ENCODE measurements around the gene DENND4C.

The DENND4C gene

DNA sequence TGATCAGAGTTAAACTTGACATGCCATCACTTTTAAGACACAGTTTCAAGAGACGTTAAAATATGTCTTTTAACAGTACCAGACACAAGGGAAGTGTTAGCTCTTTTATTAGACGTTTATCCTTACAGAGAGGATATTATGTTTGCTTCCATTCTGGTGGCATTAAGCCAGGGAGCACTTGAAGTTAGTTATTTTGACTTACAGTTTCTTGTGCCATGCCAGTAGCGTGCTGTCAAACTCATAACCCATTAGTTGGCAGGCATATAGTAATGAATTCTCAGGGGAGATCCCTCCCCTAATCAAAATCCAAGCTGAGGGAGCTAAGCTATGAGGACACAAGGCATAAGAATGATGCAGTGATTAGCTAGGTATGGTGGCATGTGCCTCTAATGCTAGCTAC, 83.1 kb downstream of the DENND4C start:
- H3K4me1 Mint-ChIP-seq = no peaks in the 10 kb centered on the region
- CTCF ChIA-PET = no interaction called here
- DNase-seq = no peak
- no peak overlapping the region for H3K4me3 Mint-ChIP-seq
- H3K27ac Mint-ChIP-seq = no peak overlapping the region
- H3K27me3 Mint-ChIP-seq = no peaks in the 10 kb centered on the region
- peaks cover 13% of the 10 kb centered on the region for H3K36me3 Mint-ChIP-seq
- no peaks in the 10 kb centered on the region for H3K9me3 Mint-ChIP-seq

DNA sequence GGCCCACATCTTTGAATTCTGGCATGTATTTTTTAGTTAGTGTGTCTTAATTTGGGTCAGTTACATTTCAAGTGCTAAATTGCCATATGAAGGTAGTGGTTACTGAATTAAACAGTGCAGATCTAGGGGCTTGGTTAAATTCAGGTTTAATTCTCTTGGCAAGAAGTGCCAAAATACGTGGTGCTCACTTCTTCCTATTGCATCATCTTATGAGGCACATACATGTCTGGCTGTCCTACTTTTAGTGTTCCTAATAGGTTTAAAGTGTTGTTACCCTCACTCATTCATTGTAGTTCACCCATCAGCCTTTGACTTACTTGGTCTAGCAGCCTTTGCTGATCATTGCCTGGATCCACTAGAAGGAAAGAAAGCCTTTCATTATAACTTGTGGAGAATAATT, 90.0 kb downstream of the DENND4C start:
- Mint-ChIP-seq H3K4me3 (no peak overlapping the region), H3K27me3 (no peaks in the 10 kb centered on the region), H3K36me3 (peaks cover 31% of the 10 kb centered on the region), H3K9me3 (no peaks in the 10 kb centered on the region), H3K27ac (no peak overlapping the region), H3K4me1 (no peaks in the 10 kb centered on the region)
- CTCF ChIA-PET = no interaction called here
- DNase-seq = no peak

DNA sequence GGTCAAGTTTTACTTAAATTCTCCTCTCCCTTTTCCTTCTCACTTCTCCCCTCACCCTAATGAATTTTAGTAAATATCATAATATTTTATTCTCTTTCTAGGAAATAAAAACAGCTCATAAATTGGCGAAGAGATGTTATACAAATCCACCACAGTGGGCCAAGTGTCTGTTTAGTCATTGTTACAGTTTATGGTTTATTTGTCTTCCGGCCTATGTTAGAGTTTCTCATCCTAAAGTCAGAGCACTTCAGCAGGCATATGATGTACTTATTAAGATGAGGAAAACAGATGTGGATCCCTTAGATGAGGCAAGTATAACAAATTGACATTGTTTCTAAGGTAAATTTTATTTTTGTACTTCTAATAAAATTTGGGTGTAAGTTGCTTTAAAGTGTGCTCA, 101.4 kb downstream of the DENND4C start:
- CTCF ChIA-PET = no interaction called here
- H3K4me3 Mint-ChIP-seq = no peak overlapping the region
- no peaks in the 10 kb centered on the region for H3K4me1 Mint-ChIP-seq
- H3K27me3 Mint-ChIP-seq = no peaks in the 10 kb centered on the region
- H3K9me3 Mint-ChIP-seq = no peaks in the 10 kb centered on the region
- no peak for DNase-seq
- peaks cover 25% of the 10 kb centered on the region for H3K36me3 Mint-ChIP-seq
- H3K27ac Mint-ChIP-seq = no peak overlapping the region

DNA sequence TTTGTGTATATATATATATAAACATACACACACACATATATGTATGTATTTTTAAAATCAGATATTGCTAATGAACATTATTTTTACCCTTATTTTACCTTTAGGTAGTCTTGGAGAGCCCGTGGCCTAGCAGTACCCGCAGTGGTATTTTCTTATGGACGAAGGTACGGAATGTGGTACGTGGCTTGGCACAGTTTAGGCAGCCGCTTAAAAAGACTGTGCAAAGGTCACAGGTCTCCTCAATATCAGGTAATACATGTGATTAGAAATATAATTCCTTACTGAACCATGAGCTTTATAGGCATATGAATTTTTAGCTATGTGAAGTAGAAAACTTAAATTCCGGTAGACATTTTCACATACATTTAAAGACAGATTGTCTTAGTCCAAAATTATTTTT, 105.7 kb downstream of the DENND4C start:
- no peaks in the 10 kb centered on the region for H3K9me3 Mint-ChIP-seq
- H3K4me1 Mint-ChIP-seq = no peaks in the 10 kb centered on the region
- H3K27ac Mint-ChIP-seq = no peak overlapping the region

DNA sequence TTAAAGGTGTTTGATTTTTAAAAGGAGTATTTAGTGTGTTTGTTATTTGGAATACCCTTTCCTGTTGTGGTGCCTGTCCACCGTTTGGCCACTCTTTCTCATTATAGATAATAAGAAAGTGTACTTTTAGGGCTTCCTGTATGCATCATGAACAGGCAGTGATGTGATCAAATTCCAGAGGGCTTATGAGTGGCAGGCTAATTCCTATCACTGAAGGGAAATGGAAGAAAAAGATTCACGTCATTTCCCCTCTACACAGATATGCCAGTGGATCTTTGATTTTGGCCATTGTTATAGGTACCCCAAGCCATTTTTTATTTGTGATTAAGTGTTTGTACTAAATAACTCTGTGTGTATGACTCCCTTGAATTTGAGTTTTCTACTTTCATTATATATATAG, 112.5 kb downstream of the DENND4C start:
- no peak overlapping the region for H3K27ac Mint-ChIP-seq
- H3K36me3 Mint-ChIP-seq = peaks cover 38% of the 10 kb centered on the region
- no peaks in the 10 kb centered on the region for H3K27me3 Mint-ChIP-seq
- no peaks in the 10 kb centered on the region for H3K9me3 Mint-ChIP-seq
- DNase-seq = no peak
- no peaks in the 10 kb centered on the region for H3K4me1 Mint-ChIP-seq
- no peak overlapping the region for H3K4me3 Mint-ChIP-seq
- CTCF ChIA-PET = no interaction called here

More for the DNA sequence above, 105.7 kb downstream of the DENND4C start:
- no peaks in the 10 kb centered on the region for H3K27me3 Mint-ChIP-seq
- no peak overlapping the region for H3K4me3 Mint-ChIP-seq
- no peak for DNase-seq
- peaks cover 34% of the 10 kb centered on the region for H3K36me3 Mint-ChIP-seq
- CTCF ChIA-PET = interaction anchor here (1.1 kb wide), 1 partner anchor 129 kb away, joined by 3 read pairs; no protein-coding TSS in a partner anchor

DNA sequence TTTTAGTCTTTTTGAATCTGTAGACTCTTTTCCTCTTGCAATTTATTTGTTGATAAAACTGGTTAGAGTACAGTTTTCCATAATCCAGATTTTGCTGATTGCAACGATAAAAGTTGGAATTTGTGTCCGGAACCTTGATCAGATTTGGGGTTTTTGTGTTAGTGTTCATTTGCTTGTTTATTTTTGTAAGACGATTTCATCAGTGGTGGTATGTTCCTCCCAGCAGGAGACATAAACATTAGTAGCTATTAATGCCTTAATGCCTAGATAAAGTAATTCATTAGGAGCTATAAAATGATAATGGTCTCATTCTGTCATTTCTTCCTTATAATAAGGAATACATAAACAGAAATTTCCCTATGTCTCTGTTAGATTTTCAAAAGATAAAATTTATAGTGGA, 128.2 kb downstream of the DENND4C start:
- no peak overlapping the region for H3K4me3 Mint-ChIP-seq
- CTCF ChIA-PET = interaction anchor here (1.0 kb wide), 2 partner anchors 106 to 310 kb away, joined by 3 read pairs; partner anchors contain the start of gene RRAGA
- no peak for DNase-seq
- no peaks in the 10 kb centered on the region for H3K4me1 Mint-ChIP-seq
- no peaks in the 10 kb centered on the region for H3K9me3 Mint-ChIP-seq
- no peaks in the 10 kb centered on the region for H3K27me3 Mint-ChIP-seq
- H3K27ac Mint-ChIP-seq = no peak overlapping the region
- peaks cover 28% of the 10 kb centered on the region for H3K36me3 Mint-ChIP-seq

DNA sequence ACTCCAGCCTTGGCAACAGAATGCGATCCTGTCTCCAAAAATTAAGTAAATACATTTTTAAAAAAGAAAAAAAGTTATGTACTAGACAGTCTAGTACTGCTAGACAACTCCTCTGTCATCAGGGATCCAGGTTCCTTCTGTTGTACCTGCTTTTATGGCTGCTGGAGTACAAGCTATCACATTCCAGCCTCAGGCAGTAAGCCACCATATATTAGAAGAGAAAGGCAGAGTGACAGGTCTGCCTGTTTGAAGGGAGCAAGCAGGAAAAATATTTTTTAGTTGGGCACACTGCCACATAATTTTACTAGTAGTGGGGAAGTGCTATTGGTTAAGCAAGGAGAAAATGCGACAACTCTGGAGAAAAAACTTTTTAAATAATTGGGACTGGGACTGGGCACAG, 138.6 kb downstream of the DENND4C start:
- CTCF ChIA-PET = no interaction called here
- Mint-ChIP-seq H3K36me3 (peaks cover 30% of the 10 kb centered on the region), H3K27ac (peak overlapping the region; percentile 42), H3K9me3 (no peaks in the 10 kb centered on the region), H3K27me3 (no peaks in the 10 kb centered on the region), H3K4me1 (no peaks in the 10 kb centered on the region), H3K4me3 (no peak overlapping the region)
- no peak for DNase-seq

DNA sequence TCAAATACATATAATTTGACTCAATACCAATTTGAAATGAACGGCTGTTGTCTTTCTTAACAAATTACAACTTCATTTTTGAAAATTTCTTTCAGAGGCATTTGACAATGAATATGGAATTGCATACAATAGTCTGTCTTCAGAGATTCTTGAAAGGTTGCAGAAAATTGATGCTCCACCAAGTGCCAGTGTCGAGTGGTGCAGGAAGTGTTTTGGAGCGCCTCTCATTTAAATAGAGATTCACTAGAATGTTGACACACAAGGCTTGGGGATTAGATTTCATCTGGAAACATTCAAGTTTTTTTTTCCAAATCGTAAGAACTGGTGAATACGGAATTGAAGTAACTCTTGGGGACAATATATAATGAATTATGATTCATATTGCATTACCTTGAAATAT, 141.4 kb downstream of the DENND4C start:
- CTCF ChIA-PET = interaction anchor here (1.4 to 1.9 kb wide), 3 partner anchors 85 to 198 kb away, joined by 4 to 8 read pairs (median 6); no protein-coding TSS in a partner anchor
- Mint-ChIP-seq H3K27ac (no peak overlapping the region), H3K4me1 (peaks cover 14% of the 10 kb centered on the region), H3K27me3 (no peaks in the 10 kb centered on the region), H3K4me3 (no peak overlapping the region), H3K9me3 (no peaks in the 10 kb centered on the region), H3K36me3 (peaks cover 40% of the 10 kb centered on the region)
- no peak for DNase-seq

DNA sequence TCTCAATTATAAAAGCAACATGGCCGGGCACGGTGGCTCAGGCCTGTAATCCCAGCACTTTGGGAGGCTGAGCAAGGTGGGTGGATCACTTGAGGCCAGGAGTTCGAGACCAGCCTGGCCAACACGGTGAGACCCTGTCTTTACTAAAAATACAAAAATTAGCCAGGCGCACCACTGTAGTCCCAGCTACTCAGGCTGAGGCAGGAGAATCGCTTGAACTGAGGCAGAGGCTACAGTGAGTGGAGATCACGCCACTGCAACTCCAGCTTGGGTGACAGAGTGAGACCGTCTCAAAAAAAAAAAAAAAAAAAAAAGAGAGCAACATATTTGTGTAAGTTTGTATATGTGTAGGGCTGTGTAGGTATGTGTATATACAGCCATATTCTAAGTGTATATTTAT, 142.1 kb downstream of the DENND4C start:
- Mint-ChIP-seq H3K4me1 (peaks cover 20% of the 10 kb centered on the region), H3K27ac (no peak overlapping the region), H3K27me3 (no peaks in the 10 kb centered on the region), H3K36me3 (peaks cover 46% of the 10 kb centered on the region), H3K9me3 (no peaks in the 10 kb centered on the region), H3K4me3 (no peak overlapping the region)
- CTCF ChIA-PET = no interaction called here
- no peak for DNase-seq

DNA sequence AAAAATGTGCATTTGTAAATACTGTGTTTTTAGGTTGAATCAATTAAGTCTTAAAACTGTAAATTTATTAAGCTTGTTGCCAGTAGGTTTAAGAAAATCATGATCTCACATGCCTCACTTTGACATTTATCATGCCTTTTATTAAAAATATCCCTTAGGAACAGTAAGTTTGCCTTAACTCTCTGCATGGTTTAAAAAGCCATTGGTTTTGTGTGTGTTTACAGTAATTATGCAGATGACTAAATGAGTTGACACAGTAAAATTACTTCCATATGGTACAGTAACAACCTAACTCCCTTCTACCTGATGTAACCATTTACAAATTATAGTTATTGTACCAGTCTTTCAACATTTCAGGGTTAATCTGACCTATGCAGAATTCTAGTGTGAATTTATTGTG, 143.0 kb downstream of the DENND4C start:
- no peaks in the 10 kb centered on the region for H3K27me3 Mint-ChIP-seq
- no peak for DNase-seq
- H3K27ac Mint-ChIP-seq = no peak overlapping the region
- peaks cover 54% of the 10 kb centered on the region for H3K36me3 Mint-ChIP-seq
- CTCF ChIA-PET = no interaction called here
- H3K9me3 Mint-ChIP-seq = no peaks in the 10 kb centered on the region
- peaks cover 29% of the 10 kb centered on the region for H3K4me1 Mint-ChIP-seq
- no peak overlapping the region for H3K4me3 Mint-ChIP-seq

DNA sequence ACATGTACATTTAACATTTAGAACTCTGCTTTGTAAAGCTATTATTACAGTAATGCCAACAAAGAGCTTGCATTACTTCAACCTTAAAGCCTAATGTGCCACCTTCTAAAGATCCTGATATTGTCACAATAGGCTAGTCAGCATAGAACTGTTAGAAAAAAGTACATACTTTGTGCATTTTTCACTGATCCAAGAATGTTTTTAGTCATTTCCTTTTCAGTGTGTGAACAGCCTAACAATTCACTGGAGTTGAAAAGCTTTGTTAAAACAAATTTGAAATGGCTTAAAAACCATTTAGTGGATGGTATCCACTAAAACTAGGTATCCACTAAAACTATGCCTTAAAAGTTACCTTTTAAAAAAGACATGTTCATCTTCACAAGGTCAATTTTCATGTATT, 145.0 kb downstream of the DENND4C start:
- no peak for DNase-seq
- no peak overlapping the region for H3K27ac Mint-ChIP-seq
- no peaks in the 10 kb centered on the region for H3K27me3 Mint-ChIP-seq
- CTCF ChIA-PET = no interaction called here
- no peak overlapping the region for H3K4me3 Mint-ChIP-seq
- peaks cover 38% of the 10 kb centered on the region for H3K4me1 Mint-ChIP-seq
- no peaks in the 10 kb centered on the region for H3K9me3 Mint-ChIP-seq
- peaks cover 67% of the 10 kb centered on the region for H3K36me3 Mint-ChIP-seq

DNA sequence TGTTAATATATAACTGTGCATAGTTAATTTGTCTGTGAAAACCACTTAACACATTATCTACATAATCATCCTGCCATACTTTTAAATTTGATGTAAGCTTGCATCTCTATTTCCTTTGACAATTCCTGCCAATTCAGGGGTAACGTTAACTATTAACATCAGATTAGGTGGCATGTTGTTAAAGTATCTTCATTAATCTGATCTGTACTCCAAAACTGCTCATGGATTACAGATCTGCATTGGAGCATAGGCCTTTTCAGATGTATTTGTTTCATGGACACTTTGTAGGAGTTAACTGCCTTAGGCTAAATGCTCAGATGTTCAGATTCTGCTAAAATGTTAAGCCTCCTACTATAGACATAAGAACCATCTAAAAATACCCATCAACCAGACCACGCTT, 146.4 kb downstream of the DENND4C start:
- H3K4me1 Mint-ChIP-seq = peaks cover 47% of the 10 kb centered on the region
- peaks cover 69% of the 10 kb centered on the region for H3K36me3 Mint-ChIP-seq
- DNase-seq = no peak
- CTCF ChIA-PET = interaction anchor here (0.7 to 1.3 kb wide), 2 partner anchors 35 to 88 kb away, joined by 3 to 4 read pairs; no protein-coding TSS in a partner anchor
- no peaks in the 10 kb centered on the region for H3K9me3 Mint-ChIP-seq
- H3K4me3 Mint-ChIP-seq = peak overlapping the region; percentile 43
- peak overlapping the region; percentile 30 for H3K27ac Mint-ChIP-seq
- no peaks in the 10 kb centered on the region for H3K27me3 Mint-ChIP-seq

DNA sequence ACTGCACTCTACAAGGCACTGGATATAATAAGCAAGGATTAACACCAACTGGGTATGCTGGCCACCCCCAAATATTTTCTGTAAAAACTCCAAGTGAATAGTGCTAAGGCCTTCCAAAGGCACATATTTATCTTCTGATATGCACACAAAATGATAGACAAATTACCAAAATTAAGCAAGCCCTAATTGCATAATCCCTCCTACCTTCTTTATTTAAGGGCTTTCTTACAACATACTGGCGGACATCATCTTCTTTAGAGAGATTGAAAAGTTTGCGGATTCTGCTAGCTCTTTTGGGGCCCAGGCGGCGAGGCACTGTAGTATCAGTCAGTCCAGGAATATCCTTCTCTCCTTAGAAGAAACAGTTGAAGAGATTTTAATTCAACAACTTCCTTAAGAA, 147.7 kb downstream of the DENND4C start:
- DNase-seq = no peak
- Mint-ChIP-seq H3K4me1 (peaks cover 52% of the 10 kb centered on the region), H3K36me3 (peaks cover 62% of the 10 kb centered on the region), H3K27me3 (no peaks in the 10 kb centered on the region), H3K4me3 (peak overlapping the region; percentile 89), H3K9me3 (no peaks in the 10 kb centered on the region), H3K27ac (no peak overlapping the region)
- CTCF ChIA-PET = interaction anchor here (1.3 kb wide), 1 partner anchor 87 kb away, joined by 4 read pairs; no protein-coding TSS in a partner anchor

DNA sequence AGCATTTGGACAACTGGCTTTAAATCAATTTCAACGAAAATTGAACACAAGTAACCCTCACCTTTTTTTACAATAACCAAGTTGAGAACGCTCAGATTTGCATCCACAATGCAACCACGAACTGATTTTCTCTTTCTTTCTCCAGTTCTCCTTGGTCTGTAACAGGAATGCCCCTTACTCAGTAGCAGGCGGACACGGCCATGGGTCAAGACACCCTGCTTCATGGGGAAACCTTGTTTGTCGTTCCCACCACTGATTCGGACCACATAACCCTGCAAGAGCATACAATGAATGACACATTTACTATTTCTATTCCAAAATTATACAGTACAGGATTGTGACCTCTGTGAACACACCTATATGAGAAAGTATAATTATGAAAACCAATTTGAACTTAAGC, 148.2 kb downstream of the DENND4C start:
- Mint-ChIP-seq H3K4me3 (peak overlapping the region; percentile 89), H3K9me3 (no peaks in the 10 kb centered on the region), H3K27me3 (no peaks in the 10 kb centered on the region), H3K4me1 (peaks cover 52% of the 10 kb centered on the region), H3K36me3 (peaks cover 58% of the 10 kb centered on the region), H3K27ac (peak overlapping the region; percentile 95)
- DNase-seq = no peak
- CTCF ChIA-PET = interaction anchor here (1.3 kb wide), 1 partner anchor 330 kb away, joined by 3 read pairs; the partner anchor contains the start of gene RRAGA

DNA sequence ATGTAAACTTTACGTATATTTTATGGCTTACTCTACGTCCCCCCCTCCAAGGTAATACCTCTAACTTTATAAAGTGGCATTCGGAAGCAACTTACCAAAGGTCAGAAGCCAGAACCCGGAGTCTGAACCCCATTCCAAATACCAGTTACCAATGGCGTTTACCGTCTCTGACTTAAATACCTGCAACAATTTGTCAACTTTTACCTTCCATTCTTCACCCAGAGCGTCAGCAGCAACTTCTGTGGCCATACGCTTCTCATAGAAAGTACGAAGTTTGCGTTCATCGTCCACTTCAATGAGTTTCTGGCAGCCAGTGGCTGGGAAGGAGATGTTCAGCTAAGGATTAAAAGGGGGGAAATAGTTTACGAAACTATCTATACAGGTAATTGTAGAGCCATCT, 148.8 kb downstream of the DENND4C start:
- DNase-seq = no peak
- H3K27me3 Mint-ChIP-seq = no peaks in the 10 kb centered on the region
- CTCF ChIA-PET = interaction anchor here (1.3 kb wide), 1 partner anchor 331 kb away, joined by 3 read pairs; the partner anchor contains the start of gene RRAGA
- H3K9me3 Mint-ChIP-seq = no peaks in the 10 kb centered on the region
- H3K36me3 Mint-ChIP-seq = peaks cover 53% of the 10 kb centered on the region
- H3K4me3 Mint-ChIP-seq = peak overlapping the region; percentile 89
- H3K27ac Mint-ChIP-seq = peak overlapping the region; percentile 95
- H3K4me1 Mint-ChIP-seq = peaks cover 52% of the 10 kb centered on the region
